Stimulated activated CD8-positive, alpha-beta memory T cell treated with anti-CD3 and anti-CD28 coated beads, Interleukin-4, amount 100 ng/mL, for 24 hours (primary cell): ENCODE results near the gene SOX4.
"Not testable (repeated sequence)": the region's sequence is repeated elsewhere in the genome, so short reads cannot be mapped to it uniquely, and the experiment has no call there.

Experiments used
- DNase-seq: peaks from one replicate; pipeline ENCODE4 v3.0.0-alpha.2; 2020; ENCODE audit warnings: low read depth

The SOX4 gene

GRCh38 chr6:21593412-21593926 is at the start of gene SOX4:
Gene SOX4 (plus strand): TSS chr6:21593751. CDS start chr6:21594535, 784 bp downstream.
- peak; percentile 52 for DNase-seq

DNA sequence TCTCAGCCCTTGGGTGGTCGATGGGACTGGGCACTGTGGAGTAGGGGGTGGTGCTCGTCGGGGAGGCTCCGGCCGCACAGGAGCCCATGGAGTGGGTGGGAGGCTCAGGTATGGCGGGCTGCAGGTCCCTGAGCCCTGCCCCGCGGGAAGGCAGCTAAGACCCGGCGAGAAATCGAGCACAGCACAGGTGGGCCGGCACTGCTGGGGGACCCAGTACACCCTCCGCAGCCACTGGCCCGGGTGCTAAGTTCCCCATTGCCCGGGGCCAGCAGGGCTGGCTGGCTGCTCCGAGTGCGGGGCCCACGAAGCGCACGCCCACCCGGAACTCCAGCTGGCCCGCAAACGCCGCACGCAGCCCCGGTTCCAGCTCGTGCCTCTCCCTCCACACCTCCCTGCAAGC is 41.3 kb upstream of the SOX4 start:
- DNase-seq = not testable (repeated sequence)

GRCh38 chr6:21554286-21554685 is 39.3 kb upstream of the SOX4 start:
- no peak for DNase-seq

DNA sequence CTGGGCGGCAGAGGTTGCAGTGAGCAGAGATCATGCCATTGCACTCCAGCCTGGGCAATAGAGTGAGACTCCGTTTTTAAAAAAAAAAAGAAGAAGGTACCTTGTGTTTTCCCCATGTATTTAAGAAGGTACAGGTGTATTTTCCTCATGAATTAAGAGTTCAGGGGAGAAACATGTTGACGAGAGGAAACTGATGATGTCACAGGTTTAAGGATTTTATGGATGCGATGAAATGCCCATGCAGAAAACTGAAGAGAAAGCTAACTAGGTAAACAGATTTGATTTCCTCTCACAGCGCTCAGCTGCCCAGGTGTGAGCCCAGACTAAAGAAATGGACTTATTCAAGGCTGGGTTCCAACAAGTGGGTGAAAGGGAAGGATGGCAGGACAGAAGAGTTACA is 38.4 kb upstream of the SOX4 start:
- DNase-seq = no peak

DNA sequence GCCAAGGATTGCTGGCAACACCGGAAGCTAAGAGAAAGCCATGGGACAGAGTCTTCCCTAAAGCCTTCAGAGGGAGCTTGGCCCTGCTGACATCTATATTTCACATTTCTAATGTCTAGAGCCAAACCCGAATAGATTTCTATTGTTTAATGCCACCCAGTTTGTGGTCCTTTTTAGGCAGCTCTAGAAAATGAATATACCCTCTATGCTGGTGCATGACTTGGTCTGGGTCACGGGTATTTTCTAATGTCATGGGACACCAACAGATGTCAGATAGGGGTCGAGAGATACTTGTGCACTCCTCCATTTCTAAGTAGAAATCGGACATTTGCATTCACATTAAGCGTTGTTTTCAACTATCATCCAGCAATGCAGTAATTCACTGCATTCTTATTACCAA is 37.0 kb upstream of the SOX4 start:
- DNase-seq = no peak

DNA sequence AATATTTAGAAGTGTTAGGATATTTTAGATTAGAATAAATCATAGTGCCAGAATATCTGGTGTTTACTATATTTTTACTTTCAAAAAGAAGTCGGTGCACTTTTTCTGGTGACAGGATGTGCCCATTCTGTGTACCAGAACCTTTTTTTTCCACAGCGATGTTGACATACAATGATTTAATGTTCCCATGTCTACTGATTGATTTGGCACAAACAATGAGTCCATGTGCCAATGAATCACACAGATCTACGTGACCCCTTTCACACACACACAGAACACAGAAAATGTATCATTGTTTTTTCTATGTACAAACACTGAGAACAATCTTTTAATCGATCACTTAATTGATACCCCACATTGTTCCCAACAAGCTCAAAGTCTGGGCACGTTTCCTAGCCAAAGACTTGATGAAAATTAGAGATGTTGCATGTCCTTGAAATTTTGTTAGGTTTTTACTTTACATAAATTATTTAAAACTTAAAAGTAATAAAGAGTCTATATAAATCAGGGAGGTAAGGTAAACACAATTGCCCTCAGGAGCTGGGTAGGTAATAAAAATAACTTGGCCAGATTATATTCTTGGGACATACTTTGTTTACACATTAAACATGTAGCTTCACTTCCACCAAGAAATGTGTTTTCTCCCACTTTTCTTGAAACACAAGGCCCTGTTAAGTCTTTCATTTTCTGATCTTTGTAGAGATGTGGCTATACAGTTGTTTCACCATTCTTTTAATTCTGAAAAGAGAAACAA is 36.4 kb upstream of the SOX4 start:
- DNase-seq = no peak

DNA sequence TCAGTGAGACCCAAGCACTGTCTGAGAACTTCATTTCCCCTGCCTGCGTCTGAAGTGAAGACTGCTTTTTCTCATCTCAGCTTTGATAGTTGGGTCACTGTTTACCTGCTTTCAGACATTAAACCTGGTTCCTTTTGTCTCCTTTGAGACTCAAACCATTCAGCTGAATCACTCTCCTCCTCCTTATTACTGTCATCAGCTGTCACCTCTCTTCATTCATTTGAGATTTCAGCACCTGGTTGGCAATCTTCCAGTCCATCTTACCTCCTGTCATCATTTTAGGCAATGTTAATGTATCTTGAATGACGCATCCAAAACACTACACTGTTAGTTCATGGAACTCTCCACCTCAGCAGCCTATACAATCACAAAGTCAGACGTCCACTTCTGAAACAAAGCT is 34.3 kb upstream of the SOX4 start:
- DNase-seq = no peak

- no peak for DNase-seq
Measured at GRCh38 chr6:21560249-21560648, 33.3 kb upstream of the SOX4 start.

DNA sequence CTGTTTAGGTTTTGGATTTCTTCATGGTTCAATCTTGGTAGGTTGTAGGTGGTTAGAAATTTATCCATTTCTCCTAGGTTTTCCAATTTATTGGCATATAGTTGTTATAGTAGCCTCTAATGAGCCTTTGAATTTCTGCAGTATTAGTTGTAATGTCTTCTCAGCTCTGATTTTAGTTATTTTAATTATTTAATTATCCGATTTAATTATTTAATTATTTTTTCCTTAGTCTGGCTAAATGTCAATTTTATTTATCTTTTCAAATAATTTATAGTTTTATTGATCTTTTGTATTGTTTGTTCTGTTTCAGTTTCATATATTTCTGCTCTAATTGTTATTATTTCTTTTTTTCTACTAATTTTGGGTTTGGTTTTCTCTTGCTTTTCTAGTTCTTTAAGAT is 28.1 kb upstream of the SOX4 start:
- DNase-seq = no peak

- DNase-seq = no peak
Measured at GRCh38 chr6:21578523-21578922, 15.0 kb upstream of the SOX4 start.

GRCh38 chr6:21582651-21583050 is 10.9 kb upstream of the SOX4 start:
- DNase-seq = no peak

DNA sequence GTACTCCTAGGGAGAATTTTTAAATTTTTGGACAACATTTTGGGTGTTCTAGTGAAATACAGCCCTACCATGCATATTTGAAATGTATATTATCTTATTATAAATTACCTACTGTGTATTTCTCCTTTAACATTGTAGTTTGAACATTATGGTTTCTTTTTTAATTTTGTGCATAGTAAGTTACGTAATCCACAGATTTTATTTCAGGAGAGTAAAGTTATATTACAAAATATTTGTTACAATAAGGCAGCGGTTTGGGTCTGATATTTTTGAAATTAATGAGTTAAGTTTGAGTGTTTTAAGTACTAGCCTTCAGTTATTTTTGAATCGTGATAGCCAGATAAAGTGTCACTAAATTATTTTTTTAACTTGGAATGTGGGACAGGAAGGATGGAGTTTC is 7.3 kb upstream of the SOX4 start:
- no peak for DNase-seq

DNA sequence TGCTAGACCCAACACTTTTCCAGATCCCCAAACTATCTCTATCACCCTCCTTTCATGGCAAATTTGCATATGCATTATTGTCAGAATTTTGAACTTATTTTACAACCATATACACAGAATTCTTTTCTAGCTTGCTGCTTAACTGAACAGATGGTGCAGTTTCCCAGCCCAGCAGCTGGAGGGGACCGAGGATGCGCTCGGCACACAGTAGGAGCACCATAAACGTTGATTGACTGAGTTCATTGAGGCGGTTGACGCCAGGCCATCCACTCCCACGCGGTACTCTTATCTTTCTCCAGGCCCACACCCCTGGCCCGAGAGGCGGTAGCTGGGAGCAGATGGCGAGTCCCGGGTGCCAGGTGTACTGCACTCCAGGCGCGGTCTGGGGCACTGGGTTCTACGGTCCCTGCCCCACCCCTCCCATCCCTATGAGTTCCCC is 6.8 kb upstream of the SOX4 start:
- no peak for DNase-seq

- DNase-seq = no peak
Measured at GRCh38 chr6:21587179-21587960, 6.2 kb upstream of the SOX4 start.

DNA sequence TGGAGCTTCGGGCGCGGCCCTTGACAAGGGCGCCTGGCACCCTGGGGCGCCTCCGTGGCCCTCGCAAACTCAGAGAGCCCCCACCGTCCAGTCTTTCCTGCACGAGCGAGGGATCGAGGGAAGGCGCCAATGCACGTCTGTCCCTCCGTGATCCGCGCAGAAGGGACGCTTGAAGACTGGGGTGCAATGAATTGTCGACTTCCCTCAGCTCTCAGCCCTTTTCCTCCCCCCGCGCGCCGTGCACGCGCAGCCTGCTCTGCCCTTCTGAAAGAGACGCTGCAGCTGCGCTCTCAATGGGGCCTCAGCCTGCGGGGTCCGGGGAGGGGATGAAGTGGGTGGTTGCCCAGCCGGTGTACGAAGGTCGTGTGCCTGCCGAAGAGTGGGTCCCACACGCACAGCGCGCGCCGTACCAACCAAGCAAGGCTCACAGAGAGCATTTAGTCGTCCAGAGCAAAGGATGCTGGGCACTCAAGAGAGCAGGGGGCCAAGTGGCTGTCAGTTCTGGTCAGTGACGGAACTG is 5.5 kb upstream of the SOX4 start:
- DNase-seq = no peak

DNA sequence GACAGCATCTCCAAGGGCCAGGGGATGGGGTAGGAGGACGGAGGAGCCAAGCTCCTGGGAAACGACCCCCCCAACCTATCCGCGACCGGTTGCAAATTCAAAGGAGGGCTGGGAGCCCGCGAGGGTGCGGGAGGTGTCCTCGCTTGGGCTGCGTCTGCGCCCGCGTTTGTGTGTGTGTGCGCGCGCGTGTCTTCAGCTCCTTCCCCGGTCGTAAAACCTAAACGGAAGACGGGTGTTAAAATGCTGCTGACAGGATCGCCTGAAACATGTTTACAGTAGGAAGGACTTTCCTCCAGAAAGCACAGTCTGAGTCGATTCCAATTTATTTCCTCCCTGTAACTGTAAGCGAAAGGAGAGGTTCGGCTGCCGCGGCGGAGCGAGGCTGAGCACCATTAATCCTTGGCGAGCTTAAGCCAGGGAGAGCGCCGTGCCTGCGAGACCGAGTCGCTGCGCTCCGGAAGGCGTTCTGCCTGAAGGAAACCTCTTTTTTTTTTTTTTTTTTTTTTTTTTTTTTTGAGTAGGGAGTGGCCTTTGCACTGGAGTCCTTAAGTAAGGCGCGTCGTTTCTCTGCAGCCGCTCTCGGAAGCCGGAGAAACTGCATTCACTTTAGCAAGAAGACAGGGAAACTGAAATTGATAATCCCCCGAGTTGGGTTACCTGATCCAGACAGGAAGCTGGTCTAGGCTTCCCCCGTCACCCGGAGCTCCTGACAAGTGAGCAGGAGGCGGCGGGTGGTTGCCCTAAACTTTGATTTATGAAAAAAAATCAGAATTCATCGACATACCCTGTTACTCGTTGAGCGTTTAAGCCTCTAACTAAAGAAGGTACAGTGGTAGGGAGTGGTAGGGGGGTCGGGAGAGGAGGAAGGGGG is 4.8 kb upstream of the SOX4 start:
- no peak for DNase-seq

- peak; percentile 74 for DNase-seq
Measured at GRCh38 chr6:21589352-21590345, 3.9 kb upstream of the SOX4 start.

- DNase-seq = no peak
Measured at GRCh38 chr6:21590346-21590745, 3.2 kb upstream of the SOX4 start.

GRCh38 chr6:21591446-21591845 is 2.1 kb upstream of the SOX4 start:
- DNase-seq = no peak

DNA sequence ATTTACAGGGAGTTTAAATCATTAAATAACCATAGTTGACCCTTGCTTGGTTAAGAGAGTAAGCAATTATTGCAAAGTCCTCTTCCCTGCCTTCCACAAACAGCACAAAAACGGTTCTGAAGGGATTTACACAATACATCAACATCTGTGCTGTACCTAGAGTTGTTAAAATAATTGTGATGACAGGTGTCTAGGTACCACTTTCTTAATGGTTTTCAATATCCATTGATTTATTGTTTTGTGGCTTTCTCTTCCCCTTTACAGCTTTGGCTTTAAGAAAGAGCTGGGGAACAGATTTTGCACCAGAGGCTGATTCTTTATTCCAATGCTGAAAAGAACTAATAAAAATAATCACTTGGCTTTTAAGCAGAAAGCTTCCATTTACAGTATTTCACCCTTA is 598 bp upstream of the SOX4 start:
- no peak for DNase-seq

- no peak for DNase-seq
Measured at GRCh38 chr6:21593927-21594415, 420 bp downstream of the SOX4 start.
